Uterus (tissue), 4 donors: ENCODE measurements around the gene GCLM. TPM values are rescaled to one million over a fixed set of nuclear protein-coding genes. Genes with fewer than 3 reads are reported as not detected.
A peak's percentile ranks its signal among the peaks of the same experiment; 100 is the strongest.

Source experiments
- DNase-seq, 2 donors: peaks; one replicate each; pipeline ENCODE4 v3.0.0-alpha.2; 2019 to 2020
- H3K27ac ChIP-seq, 2 donors: fragments of 200-600 bp; sonication (generic); 1 replicate in 1 of 2; 2 replicates in 1 of 2; pipeline ENCODE4 v1.5.1; 2016 to 2018
- H3K27me3 ChIP-seq, 2 donors: fragments of 200-600 bp; sonication (generic); one replicate each; pipeline ENCODE4 v1.5.1; 2018 to 2019; ENCODE audit warnings: control low read depth in 1 of 2
- H3K36me3 ChIP-seq, 2 donors: fragments of 200-600 bp; sonication (generic); one replicate each; pipeline ENCODE4 v1.5.1; 2019; ENCODE audit warnings: control low read depth in 1 of 2
- H3K4me1 ChIP-seq, 2 donors: fragments of 200-600 bp; sonication (generic); one replicate each; pipeline ENCODE4 v1.5.1; 2018 to 2019; ENCODE audit warnings: control low read depth in 1 of 2
- H3K4me3 ChIP-seq, 2 donors: fragments of 200-600 bp; sonication (generic); 1 replicate in 1 of 2; 2 replicates in 1 of 2; pipeline ENCODE4 v1.5.1; 2018 to 2019; ENCODE audit warnings: mild to moderate bottlenecking in 1 of 2
- H3K9me3 ChIP-seq, 2 donors: fragments of 200-600 bp; sonication (generic); one replicate each; pipeline ENCODE4 v1.5.1; 2019; ENCODE audit warnings: control low read depth in 1 of 2
- POLR2A ChIP-seq, 2 donors: fragments of 450-650 bp; IDR thresholded peaks; one replicate each; pipeline ENCODE4 v1.6.1; 2016; ENCODE audit warnings: antibody characterized with exemption in 2 of 2, mild to moderate bottlenecking in 1 of 2, moderate library complexity in 1 of 2
- intact Hi-C: fragments of 100-400 bp; cut with DNase I; formaldehyde crosslinking; loops from one replicate; pipeline ENCODE4 v1.15.1; 2023; ENCODE audit warnings: low total_unique reads
- microRNA counts, 2 donors: library from miRNA; unstranded; fragments of <30 nt; microRNA quantifications; one replicate each; lab custom pipeline; 2016 to 2017
- microRNA-seq: library from miRNA; unstranded; fragments of <30 nt; microRNA quantifications from one replicate; pipeline ENCODE4, GENCODE V29; 2016; ENCODE audit warnings: borderline microRNAs expressed, borderline replicate concordance
- small RNA-seq: library from RNA; depleted of rRNA; stranded (forward); fragments of <200 nt; gene quantifications from one replicate; pipeline ENCODE3, GENCODE V24; 2016
- total RNA-seq, 4 donors: library from RNA; depleted of rRNA in 3 of 4; stranded (reverse); fragments of >200 nt in 3 of 4; gene quantifications; one replicate each; pipeline versions ENCODE4 v1.1.0 to v1.2.4, GENCODE V29; 2014 to 2023
- TF ChIP-seq, protein P1 (sequence below), 4 experiments: fragments of 200-600 bp in 2 of 4; fragments of 450-650 bp in 2 of 4; sonication (generic) in 2 of 4; IDR thresholded peaks; one replicate each; pipeline ENCODE4 v1.5.1; 2016 to 2019; ENCODE audit warnings: antibody characterized with exemption in 4 of 4, mild to moderate bottlenecking in 2 of 4, moderate library complexity in 1 of 4
- donor health status: DM: yes; HTN: yes; CAD: no.

Gene GCLM
- total RNA-seq, 4 donors from 2014 or later: 0.26 to 13.1 (median 9.2) TPM

DNA sequence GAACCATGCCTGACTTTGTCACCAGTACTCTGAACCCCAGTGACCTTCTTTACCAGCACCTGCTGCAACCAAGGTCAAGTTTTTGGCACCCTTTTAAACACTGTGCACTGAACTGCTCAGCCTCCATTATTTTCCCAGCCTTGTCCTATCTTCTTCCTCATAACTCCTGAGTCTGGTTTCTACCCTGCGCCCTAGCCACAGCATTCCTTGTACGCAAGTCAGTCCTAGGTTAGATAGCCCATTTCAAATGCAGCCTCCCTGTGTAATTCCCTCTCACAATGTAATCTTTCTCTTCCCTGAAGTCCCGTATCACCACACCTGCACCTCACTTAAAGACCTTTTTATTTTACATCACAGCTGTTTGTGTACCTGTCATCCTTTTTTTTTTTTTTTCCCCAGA, 67.5 kb downstream of the GCLM start:
- Histone ChIP-seq H3K27ac (no peak overlapping the region), H3K4me1 (peaks cover 0 to 5% of the 10 kb centered on the region in 2 donors), H3K27me3 (no peaks in the 10 kb centered on the region), H3K36me3 (no peaks in the 10 kb centered on the region), H3K4me3 (no peak overlapping the region), H3K9me3 (no peaks in the 10 kb centered on the region)
- no peak for TF ChIP-seq POLR2A (IDR thresholded peaks at IDR 0.05)
- TF ChIP-seq, protein P1, sequence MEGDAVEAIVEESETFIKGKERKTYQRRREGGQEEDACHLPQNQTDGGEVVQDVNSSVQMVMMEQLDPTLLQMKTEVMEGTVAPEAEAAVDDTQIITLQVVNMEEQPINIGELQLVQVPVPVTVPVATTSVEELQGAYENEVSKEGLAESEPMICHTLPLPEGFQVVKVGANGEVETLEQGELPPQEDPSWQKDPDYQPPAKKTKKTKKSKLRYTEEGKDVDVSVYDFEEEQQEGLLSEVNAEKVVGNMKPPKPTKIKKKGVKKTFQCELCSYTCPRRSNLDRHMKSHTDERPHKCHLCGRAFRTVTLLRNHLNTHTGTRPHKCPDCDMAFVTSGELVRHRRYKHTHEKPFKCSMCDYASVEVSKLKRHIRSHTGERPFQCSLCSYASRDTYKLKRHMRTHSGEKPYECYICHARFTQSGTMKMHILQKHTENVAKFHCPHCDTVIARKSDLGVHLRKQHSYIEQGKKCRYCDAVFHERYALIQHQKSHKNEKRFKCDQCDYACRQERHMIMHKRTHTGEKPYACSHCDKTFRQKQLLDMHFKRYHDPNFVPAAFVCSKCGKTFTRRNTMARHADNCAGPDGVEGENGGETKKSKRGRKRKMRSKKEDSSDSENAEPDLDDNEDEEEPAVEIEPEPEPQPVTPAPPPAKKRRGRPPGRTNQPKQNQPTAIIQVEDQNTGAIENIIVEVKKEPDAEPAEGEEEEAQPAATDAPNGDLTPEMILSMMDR (IDR thresholded peaks at IDR 0.05): no peak
- no peak for DNase-seq
- intact Hi-C loops: loop anchor here (10.0 kb wide), 1 partner anchor 217 kb away; no protein-coding TSS in a partner anchor

DNA sequence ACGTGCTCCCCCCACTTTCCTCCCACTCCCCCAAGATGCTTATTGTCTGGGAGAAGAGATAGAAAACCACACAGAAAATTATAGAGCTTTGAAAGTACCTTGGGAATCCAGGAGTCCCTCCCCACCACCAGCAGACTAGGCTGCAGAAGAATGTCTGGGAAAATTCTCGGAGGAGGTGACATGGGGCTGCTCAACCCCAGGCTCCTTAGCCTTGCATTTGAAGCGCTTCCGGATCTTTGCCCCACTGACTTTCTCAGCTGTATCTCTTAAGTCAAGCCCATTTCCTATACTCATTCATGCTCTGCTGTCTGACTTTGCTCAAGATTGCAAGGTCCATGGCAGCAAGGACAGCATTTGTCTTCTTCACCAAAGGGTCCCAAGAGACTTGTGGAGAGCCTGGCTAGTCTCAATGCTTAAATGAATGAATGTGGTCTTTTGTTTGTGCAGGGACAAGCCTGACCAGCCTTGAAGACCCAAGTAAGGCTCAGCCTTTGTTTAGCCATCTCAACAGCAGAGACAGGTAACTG, 68.2 kb downstream of the GCLM start:
- Histone ChIP-seq H3K27me3 (no peaks in the 10 kb centered on the region), H3K4me1 (peaks cover 0 to 5% of the 10 kb centered on the region in 2 donors), H3K9me3 (no peaks in the 10 kb centered on the region), H3K36me3 (no peaks in the 10 kb centered on the region), H3K27ac (no peak overlapping the region), H3K4me3 (no peak overlapping the region)
- intact Hi-C loops: loop anchor here (10.0 kb wide), 1 partner anchor 216 kb away; no protein-coding TSS in a partner anchor
- no peak for TF ChIP-seq POLR2A (IDR thresholded peaks at IDR 0.05)
- TF ChIP-seq, protein P1 (IDR thresholded peaks at IDR 0.05): no peak
- no peak for DNase-seq

DNA sequence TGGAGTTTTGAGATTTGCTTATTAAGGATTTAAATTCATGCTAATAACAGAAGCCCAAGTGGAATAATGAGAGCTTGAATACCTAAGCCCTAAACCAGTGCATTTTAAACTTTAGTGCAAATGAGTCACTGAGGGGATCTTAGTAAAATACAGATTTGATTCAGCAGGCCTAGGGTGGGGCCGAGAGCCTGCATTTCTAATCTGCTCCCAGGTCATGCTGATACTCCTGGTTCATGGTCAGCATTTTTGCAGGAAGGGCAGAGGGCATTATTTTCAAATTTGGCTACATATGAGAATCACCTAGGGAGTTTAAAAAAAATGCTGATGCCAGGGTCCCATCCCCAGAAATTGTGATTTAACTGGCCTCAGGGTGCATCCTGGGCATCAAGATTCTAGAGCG, 69.5 kb downstream of the GCLM start:
- Histone ChIP-seq H3K9me3 (no peaks in the 10 kb centered on the region), H3K36me3 (no peaks in the 10 kb centered on the region), H3K27ac (no peak overlapping the region), H3K4me1 (peaks cover 0 to 5% of the 10 kb centered on the region in 2 donors), H3K27me3 (no peaks in the 10 kb centered on the region), H3K4me3 (no peak overlapping the region)
- intact Hi-C loops: loop anchor here (10.0 kb wide), 1 partner anchor 215 kb away; no protein-coding TSS in a partner anchor
- no peak for TF ChIP-seq POLR2A (IDR thresholded peaks at IDR 0.05)
- TF ChIP-seq, protein P1 (IDR thresholded peaks at IDR 0.05): no peak
- no peak for DNase-seq

DNA sequence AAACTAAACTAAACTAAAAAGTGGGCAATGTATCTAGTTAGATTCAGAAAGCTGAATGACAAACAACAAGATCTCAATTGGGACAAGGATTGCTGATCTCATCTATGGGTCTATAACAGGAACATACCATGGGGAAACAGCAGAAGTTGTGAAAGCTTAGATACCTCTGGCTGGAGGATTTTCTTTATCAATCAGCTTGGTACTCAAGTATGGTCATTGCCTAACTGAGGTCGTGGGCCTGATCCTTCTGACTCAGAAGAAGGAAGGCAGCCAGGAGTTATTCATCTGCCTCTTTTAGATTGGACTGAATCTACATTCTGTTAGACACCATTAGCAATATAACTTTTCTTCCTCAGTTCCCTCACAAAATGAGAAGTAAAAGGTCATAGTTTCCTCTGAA, 69.9 kb downstream of the GCLM start:
- TF ChIP-seq, protein P1 (IDR thresholded peaks at IDR 0.05): no peak
- TF ChIP-seq POLR2A (IDR thresholded peaks at IDR 0.05): no peak
- intact Hi-C loops: no loop called here
- no peak overlapping the region for H3K4me3 ChIP-seq
- no peak for DNase-seq
- H3K27ac ChIP-seq: no peak overlapping the region
- no peaks in the 10 kb centered on the region for H3K27me3 ChIP-seq
- no peaks in the 10 kb centered on the region for H3K9me3 ChIP-seq
- H3K4me1 ChIP-seq: peaks cover 0 to under 1% of the 10 kb centered on the region in 2 donors
- no peaks in the 10 kb centered on the region for H3K36me3 ChIP-seq

DNA sequence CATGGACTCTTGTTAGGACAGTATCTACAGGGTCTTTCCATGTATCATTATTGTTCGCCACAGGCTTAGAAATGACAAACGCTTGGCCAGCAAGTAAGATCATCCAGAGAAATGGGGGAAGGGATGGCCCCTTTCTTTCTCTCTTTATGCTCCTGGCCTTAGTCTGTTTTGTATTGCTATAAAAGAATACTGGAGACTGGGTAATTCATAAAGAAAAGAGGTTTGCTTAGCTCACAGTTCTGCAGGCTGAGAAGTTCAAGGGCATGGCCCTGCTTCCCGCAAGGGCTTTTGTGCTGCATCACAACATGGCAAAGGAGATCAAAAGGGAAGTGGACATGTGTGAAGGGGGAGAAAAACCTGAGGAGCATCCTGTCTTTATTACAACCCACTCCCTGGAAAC, 71.3 kb downstream of the GCLM start:
- intact Hi-C loops: no loop called here
- H3K27ac ChIP-seq: no peak overlapping the region
- no peak for DNase-seq
- no peaks in the 10 kb centered on the region for H3K27me3 ChIP-seq
- H3K4me1 ChIP-seq: no peaks in the 10 kb centered on the region
- TF ChIP-seq, protein P1 (IDR thresholded peaks at IDR 0.05): no peak
- no peaks in the 10 kb centered on the region for H3K9me3 ChIP-seq
- no peaks in the 10 kb centered on the region for H3K36me3 ChIP-seq
- H3K4me3 ChIP-seq: no peak overlapping the region

MicroRNAs encoded within 50 kb of the gene (microRNA counts, 767-probe panel; counts per million panel counts)
- microRNA hsa-miR-760 (lab: Ali Mortazavi, UCI): 0 counts per million in 2 donors

Small RNAs within 50 kb of the gene (microRNA-seq; reads per million reads assigned to microRNA genes)
- 23.0 reads per million, percentile 31 among the genes with 10 or more reads in this experiment for gene MIR760

Small RNAs within 50 kb of the gene (small RNA-seq; reads per million reads assigned to genes)
- not detected for gene AL117351.2
- not detected for gene MIR760

Other genes with a start within 250 kb of the GCLM start
- gene BCAR3, start 227.6 kb downstream of the GCLM start, total RNA-seq: 10 to 100 TPM in 3 of 4 donors, 1 to 10 TPM in 1; 8.5 to 56.8 (median 20.2) TPM
- 10 to 100 TPM; 13.8 to 63.4 (median 32.5) TPM for gene DNTTIP2, start 30.2 kb downstream of the GCLM start, total RNA-seq
- 1 to 10 TPM in 2 of 4 donors, under 1 TPM in 1, not detected in 1; 0.49 to 2.0 (median 1.0) TPM for gene ABCA4, start 211.7 kb upstream of the GCLM start, total RNA-seq